GM11168 (cell line): ENCODE data around the gene TBC1D13.
"Not testable (repeated sequence)": the region's sequence is repeated elsewhere in the genome, so short reads cannot be mapped to it uniquely, and the experiment has no call there.

Source experiments
- in situ Hi-C: fragments of 300-500 bp; cut with MboI; formaldehyde crosslinking; loops from one replicate; pipeline ENCODE4 v1.12.0; 2022; ENCODE audit warnings: low sequenced_read_pairs; ENCODE audit not compliant: unreplicated experiment

TBC1D13 gene

DNA sequence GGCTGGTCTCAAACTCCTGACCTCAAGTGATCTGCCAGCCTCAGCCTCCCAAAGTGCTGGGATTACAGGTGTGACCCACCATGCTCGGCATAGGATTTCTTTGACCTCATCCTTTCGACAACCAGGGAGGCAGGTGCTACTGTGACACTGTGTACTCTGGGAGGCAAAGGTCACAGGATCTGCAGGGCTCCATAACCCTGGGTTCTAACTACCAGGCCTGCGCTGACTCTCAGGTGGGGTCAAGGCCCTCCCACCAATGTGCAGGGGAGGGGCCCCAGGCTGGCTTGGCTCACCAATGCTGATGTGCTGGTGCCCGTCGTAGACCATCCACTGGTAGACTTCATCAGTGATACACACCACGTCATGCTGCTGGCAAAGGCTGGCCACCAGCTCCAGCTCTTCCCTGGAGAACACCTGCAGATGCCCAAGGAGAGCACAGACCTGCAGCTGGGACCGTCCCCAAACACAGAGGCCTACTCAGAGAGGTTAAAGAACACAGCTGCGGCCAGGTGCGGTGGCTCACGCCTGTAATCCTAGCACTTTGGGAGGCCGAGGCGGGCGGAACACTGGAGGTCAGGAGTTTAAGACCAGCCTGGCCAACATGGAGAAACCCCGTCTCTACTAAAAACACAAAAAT, 49.6 kb downstream of the TBC1D13 start:
- in situ Hi-C loops, result no loop called here

GRCh38 chr9:128838338-128838737, 51.3 kb downstream of the TBC1D13 start:
- in situ Hi-C loops, result no loop called here

DNA sequence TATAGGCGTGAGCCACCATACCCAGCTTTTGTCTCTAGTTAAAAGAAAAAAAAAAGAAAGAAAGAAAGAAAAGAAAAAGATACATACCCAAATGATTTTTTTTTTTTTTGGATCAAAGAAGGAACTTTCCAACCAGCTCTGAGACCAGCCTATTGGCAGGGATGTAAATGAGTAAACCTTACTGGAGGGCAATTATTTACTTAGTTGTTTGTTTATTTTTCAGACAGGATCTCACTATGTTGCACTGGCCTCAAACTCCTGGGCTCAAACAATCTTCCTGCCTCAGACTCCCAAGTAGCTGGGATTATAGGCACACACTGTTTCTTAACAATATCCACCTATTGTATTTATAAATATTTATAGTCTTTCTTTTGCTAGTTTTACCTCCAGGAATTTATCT, 53.5 kb downstream of the TBC1D13 start:
- in situ Hi-C loops, result no loop called here

DNA sequence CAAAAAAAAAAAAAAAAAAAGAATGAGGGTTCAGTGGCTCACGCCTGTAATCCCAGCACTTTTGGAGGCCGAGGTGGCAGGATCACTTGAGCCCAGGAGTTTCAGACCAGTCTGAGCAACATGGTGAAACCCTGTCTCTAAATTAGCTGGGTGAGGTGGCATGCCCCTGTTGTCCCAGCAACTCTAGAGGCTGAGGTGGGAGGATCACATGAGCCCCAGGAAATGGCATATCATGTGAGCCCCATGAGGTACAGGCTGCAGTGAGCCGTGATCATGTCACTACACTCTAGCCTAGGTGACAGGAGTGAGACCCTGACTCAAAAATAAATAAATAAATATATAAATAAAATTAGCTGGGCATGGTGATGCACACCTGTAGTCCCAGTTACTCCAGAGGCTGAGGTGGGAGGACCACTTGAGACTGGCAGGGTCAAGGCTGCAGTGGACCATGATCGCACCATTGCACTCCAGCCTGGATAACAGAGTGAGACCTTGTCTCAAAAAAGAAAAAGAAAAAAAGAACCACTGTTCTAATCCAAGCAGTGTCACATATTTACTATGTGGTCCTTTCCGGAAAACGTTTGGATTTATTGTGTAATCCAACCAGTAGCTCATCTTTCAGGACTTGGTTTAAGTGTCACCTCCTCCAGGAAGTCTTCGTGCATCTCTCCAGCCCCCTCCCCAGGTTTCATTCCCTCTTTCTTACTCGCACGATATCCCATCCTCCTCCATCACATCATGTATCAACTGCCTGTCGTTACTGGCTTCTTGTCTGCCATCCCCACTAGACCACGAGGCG, 54.8 kb downstream of the TBC1D13 start:
- in situ Hi-C loops, result no loop called here

DNA sequence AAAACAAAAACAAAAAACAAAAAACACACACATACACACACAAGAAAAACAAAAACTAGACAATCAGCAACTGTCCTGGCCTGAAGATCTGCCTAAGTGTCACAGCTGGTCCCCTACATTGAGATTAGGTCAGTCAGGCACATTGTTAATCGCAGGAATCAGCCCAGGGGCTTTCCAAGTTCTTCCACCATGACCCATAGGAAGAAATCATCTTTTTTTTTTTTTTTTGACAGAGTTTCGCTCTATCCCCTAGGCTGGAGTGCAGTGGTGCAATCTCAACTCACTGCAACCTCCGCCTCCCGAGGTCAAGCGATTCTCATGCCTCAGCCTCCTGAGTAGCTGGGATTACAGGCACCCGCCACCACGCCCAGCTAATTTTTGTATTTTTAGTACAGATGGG, 56.1 kb downstream of the TBC1D13 start:
- in situ Hi-C loops, result not testable (repeated sequence)

DNA sequence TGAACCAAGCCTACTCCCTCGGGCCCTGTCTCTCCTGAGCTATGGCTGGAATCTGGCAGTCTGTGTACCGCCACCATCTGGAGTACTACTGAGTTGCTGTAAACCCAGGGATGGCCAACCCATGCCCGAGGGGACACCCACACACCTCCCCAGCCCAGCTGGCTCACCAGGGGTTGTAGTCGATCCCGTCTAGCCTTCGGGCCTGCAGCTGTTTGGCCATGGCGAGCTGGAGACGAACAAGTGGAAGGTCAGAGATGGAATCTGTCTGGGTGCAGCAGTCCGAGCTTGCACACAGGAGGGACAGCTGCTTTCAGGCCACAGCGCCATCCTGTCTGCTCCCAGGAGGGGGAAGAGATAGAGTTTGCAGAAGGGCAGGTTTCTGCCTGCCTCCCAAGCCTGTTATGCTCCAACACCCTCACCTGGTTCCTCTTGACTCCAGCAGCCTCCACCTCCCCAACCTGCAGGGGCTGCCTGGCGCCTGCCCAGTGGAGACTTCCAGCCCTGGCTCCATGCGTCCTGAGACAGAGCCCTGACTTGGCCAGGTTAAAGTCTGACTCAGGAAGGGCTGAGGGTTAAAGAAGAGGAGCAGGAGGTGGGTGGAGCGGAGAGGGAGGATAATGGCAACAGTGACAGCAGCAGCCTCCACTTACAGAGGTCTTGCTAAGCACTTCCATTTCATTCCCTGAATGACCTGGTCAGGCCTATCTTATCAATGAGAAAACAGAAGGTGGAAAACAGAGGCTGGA, 58.3 kb downstream of the TBC1D13 start:
- in situ Hi-C loops, result no loop called here

DNA sequence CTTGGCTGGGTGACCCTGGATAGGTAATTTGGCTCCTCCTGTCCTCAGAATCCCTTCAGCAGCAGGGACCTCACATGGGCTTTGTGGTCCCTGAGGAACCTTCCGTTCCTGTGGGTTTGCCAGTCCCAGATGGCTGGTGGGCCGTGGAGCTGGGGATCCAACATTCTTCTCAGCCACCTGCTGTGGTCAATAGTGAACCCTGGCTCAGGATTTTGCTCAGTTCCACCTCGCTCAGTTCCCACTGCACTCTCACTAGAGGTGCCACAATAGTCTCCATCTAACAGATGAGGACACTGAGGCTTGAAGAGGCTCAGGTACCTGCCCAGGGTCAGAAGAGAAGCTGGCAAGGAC, 59.6 kb downstream of the TBC1D13 start:
- in situ Hi-C loops, result no loop called here

DNA sequence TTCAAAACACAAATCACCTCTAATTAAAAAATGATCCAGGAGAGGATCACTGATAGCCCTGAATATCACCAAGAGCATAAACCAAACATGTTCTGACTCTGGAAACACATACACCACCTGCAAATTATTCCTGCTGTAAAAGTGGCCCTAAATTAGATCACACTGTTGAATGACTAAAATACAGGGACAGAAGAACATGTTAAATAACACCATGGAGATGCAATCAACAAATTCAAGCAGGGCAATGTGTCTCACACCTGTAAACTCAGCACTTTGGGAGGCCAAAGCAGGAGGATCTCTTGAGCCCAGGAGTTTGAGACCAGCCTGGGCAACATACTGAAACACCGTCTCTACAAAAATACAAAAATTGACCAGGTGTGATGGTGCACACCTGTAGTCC, 60.8 kb downstream of the TBC1D13 start:
- in situ Hi-C loops, result no loop called here

GRCh38 chr9:128851024-128851423, 64.0 kb downstream of the TBC1D13 start:
- in situ Hi-C loops, result not testable (repeated sequence)

DNA sequence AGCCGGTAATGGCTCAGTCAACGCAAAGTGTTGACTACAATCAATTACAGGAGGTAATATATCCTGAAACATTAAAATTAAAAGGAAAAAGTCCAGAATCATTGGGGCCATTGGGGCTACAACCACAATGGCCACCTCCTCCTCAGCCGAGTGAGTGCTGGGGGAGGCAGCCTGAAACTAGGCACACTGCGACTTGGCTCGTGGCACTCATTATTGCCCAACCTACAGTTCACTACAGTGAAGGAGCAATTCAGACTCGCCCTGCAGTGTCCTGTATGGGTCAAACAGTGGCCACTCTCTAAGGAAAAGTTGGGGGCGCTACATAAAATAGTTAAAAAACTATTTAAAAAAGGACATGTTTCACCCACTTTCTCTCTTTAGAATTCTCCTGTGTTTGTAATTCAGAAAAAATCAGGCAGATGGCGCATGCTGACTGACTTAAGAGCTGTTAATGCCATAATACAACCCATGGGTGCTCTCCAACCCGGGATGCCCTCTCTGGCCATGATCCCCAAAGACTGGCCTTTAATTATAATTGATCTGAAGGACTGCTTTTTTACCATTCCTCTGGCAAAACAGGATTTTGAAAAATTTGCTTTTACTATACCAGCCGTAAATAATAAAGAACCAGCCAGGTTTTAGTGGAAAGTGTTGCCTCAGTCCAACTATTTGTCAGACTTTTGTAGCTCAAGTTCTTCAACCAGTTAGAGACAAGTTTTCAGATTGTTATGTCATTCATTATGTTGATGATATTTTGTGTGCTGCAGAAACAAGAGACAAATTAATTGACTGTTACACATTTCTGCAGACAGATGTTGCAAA, 64.9 kb downstream of the TBC1D13 start:
- in situ Hi-C loops, result not testable (repeated sequence)

DNA sequence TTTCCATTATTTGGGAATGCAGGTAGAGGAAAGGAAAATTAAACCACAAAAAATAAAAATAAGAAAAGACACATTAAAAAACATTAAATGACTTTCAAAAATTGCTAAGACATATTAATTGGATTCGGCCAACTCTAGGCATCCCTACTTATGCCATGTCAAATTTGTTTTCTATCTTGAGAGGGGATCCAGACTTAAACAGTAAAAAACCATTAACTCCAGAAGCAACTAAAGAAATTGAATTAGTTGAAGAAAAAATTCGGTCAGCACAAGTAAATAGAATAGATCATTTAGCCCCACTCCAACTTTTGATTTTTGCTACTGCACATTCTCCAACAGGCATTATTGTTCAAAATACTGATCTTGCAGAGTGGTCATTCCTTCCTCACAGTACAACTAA, 65.6 kb downstream of the TBC1D13 start:
- in situ Hi-C loops, result not testable (repeated sequence)

DNA sequence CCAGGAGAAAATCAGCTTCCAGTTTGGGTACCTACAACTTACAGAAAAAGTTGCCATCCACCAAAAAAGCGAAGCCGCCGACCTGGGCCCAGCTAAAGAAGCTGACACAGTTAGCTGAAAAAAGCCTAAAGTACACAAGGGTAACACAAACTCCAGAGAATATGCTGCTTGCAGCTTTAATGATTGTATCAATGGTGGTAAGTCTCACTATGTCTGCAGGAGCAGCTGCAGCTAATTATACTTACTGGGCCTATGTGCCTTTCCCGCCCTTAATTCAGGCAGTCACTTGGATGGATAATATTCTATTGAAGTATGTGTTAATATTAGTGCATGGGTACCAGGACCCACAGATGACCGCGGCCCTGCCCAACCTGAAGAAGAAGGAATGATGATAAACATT, 67.4 kb downstream of the TBC1D13 start:
- in situ Hi-C loops, result not testable (repeated sequence)

DNA sequence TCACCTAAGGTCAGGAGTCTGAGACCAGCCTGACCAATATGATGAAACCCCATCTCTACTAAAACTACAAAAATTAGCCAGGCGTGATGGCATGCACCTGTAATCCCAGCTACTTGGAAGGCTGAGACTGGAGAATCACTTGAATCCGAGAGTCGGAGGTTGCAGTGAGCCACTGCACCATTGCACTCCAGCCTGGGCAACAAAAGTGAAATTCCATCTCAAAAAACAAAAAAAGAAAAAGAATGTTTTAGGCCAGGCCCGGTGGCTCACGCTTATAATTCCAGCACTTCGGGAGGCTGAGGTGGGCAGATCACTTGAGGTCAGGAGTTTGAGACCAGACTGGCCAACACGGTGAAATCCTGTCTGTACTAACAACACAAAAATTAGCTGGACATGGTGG, 71.4 kb downstream of the TBC1D13 start:
- in situ Hi-C loops, result not testable (repeated sequence)
